HG02571 (cell line): ENCODE data around the gene CYP2U1.
"Not testable (repeated sequence)": the region's sequence is repeated elsewhere in the genome, so short reads cannot be mapped to it uniquely, and the experiment has no call there.

Experiments used
- ATAC-seq: cut with Tn5 transposase; IDR thresholded peaks from one replicate; pipeline ENCODE4 v1.9.1; 2021; ENCODE audit warnings: mild to moderate bottlenecking, moderate library complexity; ENCODE audit not compliant: unreplicated experiment

The CYP2U1 gene

GRCh38 chr4:107930821-107931774, at the start of gene CYP2U1:
Gene CYP2U1 (plus strand): TSS chr4:107931549. CDS start chr4:107931644, 95 bp downstream.
- peak; percentile 96 for ATAC-seq

GRCh38 chr4:107885865-107886264, 45.5 kb upstream of the CYP2U1 start:
- ATAC-seq = no peak

GRCh38 chr4:107888237-107888636, 43.1 kb upstream of the CYP2U1 start:
- no peak for ATAC-seq

- ATAC-seq = no peak
These were observed 40.6 kb upstream of the CYP2U1 start for GRCh38 chr4:107890779-107891178.

- no peak for ATAC-seq
These were observed 40.0 kb upstream of the CYP2U1 start for GRCh38 chr4:107891299-107891698.

GRCh38 chr4:107893171-107894137, 37.9 kb upstream of the CYP2U1 start:
- no peak for ATAC-seq

DNA sequence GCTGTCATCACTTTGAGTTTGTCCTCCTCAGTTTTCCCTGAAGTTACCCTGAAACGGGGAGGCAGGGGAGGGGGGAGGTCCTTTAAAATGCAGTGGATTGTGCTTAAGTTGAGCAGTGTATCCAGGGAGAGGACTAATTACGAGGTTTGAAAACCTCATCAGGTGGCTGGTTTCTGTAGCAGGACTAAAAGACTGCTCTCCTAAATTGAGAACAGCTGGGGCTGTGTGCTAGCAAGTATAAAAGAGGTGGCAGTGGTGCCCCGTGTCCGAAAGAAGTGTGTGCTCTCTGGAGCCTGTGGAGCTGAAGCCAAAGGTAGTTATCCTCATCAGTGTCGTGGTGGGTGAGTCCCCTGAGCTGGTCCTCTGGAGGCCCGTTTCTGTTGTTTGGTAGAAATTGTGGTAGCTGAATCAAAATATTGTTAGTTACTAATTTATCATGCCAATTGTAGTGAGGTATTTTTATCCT, 37.2 kb upstream of the CYP2U1 start:
- no peak for ATAC-seq

DNA sequence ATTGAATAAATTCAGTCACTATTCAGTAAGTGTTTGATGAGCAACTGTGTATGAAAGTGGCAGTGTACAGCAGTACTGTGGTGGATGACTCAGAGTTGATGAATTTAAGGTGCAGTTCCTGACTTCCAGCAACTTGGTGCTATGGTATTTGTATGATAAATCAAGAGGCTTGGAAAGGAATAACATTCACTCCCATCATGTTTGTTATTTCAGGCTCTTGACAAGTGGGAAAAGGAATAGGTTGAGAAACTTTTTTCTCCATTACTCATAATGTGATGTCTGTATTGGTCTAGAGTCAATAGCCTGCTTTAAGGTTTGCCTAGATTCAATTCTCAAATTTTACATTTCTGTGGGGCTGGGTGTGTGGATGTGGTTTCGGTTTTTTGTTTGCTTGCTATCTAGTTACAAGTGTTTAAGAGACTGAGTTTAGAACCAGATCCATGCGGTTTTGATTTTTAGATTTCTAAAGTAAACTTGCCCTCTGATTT, 35.1 kb upstream of the CYP2U1 start:
- no peak for ATAC-seq

DNA sequence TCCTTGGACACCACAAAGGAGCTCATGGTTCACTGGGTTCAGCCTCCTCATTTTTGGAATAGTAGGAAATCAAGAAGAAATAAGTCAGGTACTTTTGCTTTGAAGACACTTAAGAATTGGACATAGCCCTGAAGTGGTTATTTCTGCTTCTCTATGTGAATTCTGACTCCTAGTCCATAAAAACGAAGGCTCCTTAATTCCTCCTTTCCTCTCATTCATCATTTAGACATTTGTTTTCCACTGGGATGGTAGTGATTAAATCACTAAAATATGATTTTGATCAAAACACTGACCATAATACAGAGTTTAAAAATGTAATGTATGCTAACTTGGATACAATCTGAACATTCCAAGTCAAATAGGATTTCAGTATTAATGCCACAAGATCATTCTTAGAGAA, 34.7 kb upstream of the CYP2U1 start:
- ATAC-seq = no peak

DNA sequence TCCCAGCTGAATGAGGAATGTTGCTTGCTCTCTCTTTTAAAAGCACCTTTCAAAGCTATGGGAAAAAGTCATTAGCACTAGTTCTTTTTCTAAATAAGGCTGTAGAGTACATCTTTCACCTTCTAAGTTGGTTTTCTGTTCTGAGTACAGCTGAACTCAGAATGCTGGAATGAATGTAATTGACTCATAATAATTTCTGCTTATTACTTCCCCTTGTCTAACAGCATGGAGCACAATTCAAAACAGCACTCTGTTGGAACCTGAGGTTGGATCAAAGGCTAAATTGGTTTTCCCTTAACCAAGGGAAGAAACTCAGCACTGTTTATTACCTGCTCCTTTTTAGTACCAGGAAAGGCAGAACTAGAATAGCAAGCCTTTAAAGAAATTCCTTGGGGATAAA, 33.5 kb upstream of the CYP2U1 start:
- no peak for ATAC-seq

GRCh38 chr4:107900067-107900466, 31.3 kb upstream of the CYP2U1 start:
- ATAC-seq = no peak

DNA sequence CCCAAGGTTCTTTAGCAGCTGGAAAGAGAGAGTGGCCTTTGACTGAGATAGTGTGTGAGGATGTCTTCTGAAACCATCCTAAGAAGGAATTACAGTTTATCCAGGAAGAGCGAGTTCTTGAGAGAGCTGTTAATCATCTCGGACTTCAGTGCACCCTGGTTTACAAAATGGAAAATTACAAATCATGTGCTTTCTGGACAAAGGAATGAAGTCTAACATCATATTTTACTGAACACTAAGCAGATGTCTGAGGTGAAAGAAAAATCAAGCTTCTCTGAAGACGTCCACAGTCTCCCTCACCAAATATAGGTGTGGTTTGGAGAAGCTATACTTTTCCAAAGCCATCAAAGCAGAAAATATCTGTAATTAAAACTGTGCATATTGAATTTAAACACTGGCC, 30.8 kb upstream of the CYP2U1 start:
- no peak for ATAC-seq

DNA sequence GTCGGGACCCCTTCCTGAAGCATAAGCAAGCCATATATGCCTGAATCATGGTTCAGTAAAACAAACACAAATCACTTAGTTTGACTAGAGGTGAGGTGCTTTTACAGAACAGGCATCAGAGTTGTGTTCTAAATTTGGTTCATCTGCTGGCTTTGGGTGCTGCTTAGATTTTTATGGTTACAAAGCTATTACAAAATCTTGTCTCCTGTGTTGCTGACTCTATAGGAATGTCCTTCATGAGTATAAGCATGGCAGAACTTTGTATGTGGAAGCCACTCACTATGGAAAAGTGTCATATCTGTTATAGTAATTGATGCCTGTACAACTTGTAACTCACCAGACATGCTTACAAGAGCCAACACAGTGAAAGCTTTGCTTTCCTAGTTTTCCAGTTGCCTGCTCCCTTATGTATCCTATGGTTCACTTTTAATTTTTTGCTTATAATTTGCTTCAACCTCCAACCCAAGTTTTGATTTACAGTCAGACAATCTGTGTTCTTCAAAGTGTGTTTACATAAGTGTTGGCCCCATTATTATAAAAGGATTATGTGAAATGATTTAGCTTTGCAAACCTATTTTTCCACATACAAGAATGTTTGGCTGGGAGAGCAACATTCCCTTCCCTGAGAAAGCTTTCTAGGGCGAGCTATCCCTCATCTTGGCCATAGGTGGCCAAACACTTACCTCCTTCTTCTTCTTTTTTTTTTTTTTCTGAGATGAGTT, 30.0 kb upstream of the CYP2U1 start:
- ATAC-seq = no peak

- no peak for ATAC-seq
These were observed 28.6 kb upstream of the CYP2U1 start for GRCh38 chr4:107902715-107903114.

- not testable (repeated sequence) for ATAC-seq
These were observed 26.3 kb upstream of the CYP2U1 start for GRCh38 chr4:107905082-107905481.

GRCh38 chr4:107906458-107907100, 24.8 kb upstream of the CYP2U1 start:
- ATAC-seq = no peak

GRCh38 chr4:107908377-107908776, 23.0 kb upstream of the CYP2U1 start:
- ATAC-seq = no peak

DNA sequence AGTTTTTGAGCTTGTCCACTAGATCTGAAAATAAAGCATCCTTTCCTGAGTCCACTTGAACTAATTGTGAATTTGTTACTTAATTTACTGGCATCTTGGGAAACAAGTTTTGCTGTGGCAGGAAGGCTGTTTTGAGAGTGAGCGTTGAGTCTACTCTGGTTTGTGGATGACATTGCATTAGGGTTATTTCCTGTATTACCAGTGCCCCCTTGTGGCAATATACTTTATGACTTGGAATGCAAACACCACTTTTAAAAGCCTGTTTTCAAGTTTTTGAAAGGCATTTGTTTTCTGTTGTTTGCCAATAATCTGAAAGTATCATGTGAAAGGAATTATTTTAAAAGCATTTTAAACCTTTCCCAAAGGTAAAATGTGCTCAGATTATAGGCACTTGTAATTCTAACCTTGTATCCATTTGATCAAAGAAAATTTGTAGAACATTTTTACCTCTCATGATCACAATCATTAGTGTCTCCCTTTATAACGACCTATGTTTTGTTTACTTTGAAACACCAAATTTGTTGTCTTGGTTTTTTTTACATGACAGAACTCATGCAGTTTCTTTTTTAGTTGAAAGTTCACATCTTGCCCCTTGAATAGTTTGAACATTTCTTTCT, 18.0 kb upstream of the CYP2U1 start:
- ATAC-seq = peak; percentile 83

DNA sequence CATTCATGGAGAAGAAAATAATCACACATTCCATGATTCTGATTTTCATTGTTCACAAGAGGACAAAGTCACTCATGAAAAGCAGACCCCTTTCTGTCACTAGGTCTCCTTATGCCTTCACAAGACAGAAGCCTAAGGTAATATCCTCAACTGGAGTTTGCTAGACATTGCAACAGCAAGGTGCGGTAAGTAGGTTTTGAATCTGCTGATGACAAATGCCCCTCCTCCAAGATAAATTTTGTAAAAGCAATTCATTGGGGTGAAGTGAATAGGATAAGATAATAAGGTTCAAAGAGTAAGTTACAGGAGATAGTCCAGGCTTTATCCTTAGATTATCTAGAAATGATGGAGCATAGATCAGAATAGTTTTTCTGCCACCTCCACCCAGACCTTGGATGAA, 16.1 kb upstream of the CYP2U1 start:
- no peak for ATAC-seq

DNA sequence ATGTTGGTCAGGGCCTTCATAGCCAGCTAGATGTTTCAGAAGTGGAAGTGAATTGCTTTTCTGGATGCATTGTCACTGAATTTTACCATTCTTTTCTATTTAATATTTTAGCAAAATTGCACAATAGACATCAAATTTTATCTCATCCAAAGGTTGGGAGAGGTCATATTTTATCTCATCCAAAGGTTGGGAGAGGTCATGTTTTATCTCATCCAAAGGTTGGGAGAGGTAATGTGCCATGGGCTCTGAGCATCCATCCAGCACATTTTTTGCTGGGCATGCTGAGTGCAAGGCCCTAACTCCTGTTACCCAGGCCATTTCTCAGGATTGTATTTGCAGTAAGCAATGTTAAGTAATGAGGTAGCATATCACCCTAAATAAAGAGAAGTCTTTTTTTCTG, 14.7 kb upstream of the CYP2U1 start:
- no peak for ATAC-seq
